ENCODE results near the gene ZNF433.

ZNF433 gene

GRCh38 chr19:11978492-11979100 is 56.9 kb downstream of the ZNF433 start:
- Mint-ChIP-seq H3K9me3 (peaks cover 0 to 4% of the 10 kb centered on the region in 2 donors), H3K4me3 (no peak overlapping the region), H3K36me3 (ENCODE audit: insufficient read depth) (peaks cover 7% of the 10 kb centered on the region), H3K4me1 (ENCODE audit: low read depth in 2 of 2) (no peaks in the 10 kb centered on the region), H3K27ac (no peak overlapping the region), H3K27me3 (no peaks in the 10 kb centered on the region)
- ATAC-seq (replicated peaks) = no peak
- no peak for DNase-seq

GRCh38 chr19:11973019-11973810 is 62.3 kb downstream of the ZNF433 start:
- Mint-ChIP-seq H3K4me1 (ENCODE audit: low read depth in 2 of 2) (no peaks in the 10 kb centered on the region), H3K27me3 (no peaks in the 10 kb centered on the region), H3K4me3 (no peak overlapping the region), H3K27ac (no peak overlapping the region), H3K9me3 (peaks cover 0 to 2% of the 10 kb centered on the region in 2 donors), H3K36me3 (ENCODE audit: insufficient read depth) (peaks cover 10% of the 10 kb centered on the region)
- DNase-seq (no peak), ATAC-seq (replicated peaks) (no peak)

GRCh38 chr19:11971041-11971440 is 64.4 kb downstream of the ZNF433 start:
- Mint-ChIP-seq H3K27ac (no peak overlapping the region), H3K36me3 (ENCODE audit: insufficient read depth) (peaks cover 2% of the 10 kb centered on the region), H3K9me3 (no peaks in the 10 kb centered on the region), H3K27me3 (no peaks in the 10 kb centered on the region), H3K4me1 (ENCODE audit: low read depth in 2 of 2) (peaks cover 0 to under 1% of the 10 kb centered on the region in 2 donors), H3K4me3 (no peak overlapping the region)
- no peak for DNase-seq
- no peak for ATAC-seq (replicated peaks)

- Mint-ChIP-seq H3K4me1 (ENCODE audit: low read depth in 2 of 2) (peaks cover 6 to 7% of the 10 kb centered on the region in 2 donors), H3K4me3 (no peak overlapping the region), H3K9me3 (no peaks in the 10 kb centered on the region), H3K36me3 (ENCODE audit: insufficient read depth) (peaks cover 2% of the 10 kb centered on the region), H3K27me3 (no peaks in the 10 kb centered on the region), H3K27ac (no peak overlapping the region)
- ATAC-seq (replicated peaks) (no peak), DNase-seq (no peak)
These were observed 65.3 kb downstream of the ZNF433 start for GRCh38 chr19:11970174-11970573.

GRCh38 chr19:11964858-11965645 is 70.4 kb downstream of the ZNF433 start, which contains the start of gene ZNF763:
TSS of gene ZNF763 (plus strand) at chr19:11965040. CDS start at chr19:11965209, 169 bp downstream.
- H3K27ac Mint-ChIP-seq = peak within 1 kb of the TSS; percentile 95 to 96
- DNase-seq (peak; percentile 79 to 85 (median 84)), ATAC-seq (replicated peaks) (peak; percentile 89)
- no peaks in the 10 kb centered on the region for H3K27me3 Mint-ChIP-seq
- H3K4me1 Mint-ChIP-seq (ENCODE audit: low read depth in 2 of 2) = peaks cover 20 to 21% of the 10 kb centered on the region in 2 donors
- H3K4me3 Mint-ChIP-seq = peak within 1 kb of the TSS; percentile 89 to 90
- peaks cover 0 to 2% of the 10 kb centered on the region in 2 donors for H3K9me3 Mint-ChIP-seq
- no peaks in the 10 kb centered on the region for H3K36me3 Mint-ChIP-seq (ENCODE audit: insufficient read depth)

Measured in effector memory CD8-positive, alpha-beta T cell (primary cell).